Activated CD8-positive, alpha-beta memory T cell treated with anti-CD3 and anti-CD28 coated beads, Interleukin-2, amount 50 U/mL, for 48 hours (primary cell): ENCODE results near the gene PAX2.

ENCODE experiments used
- DNase-seq: peaks from one replicate; pipeline ENCODE4 v3.0.0-alpha.2; 2020

The PAX2 gene

GRCh38 chr10:100760726-100761125 lies 15.3 kb downstream of the PAX2 start:
- no peak for DNase-seq

DNA sequence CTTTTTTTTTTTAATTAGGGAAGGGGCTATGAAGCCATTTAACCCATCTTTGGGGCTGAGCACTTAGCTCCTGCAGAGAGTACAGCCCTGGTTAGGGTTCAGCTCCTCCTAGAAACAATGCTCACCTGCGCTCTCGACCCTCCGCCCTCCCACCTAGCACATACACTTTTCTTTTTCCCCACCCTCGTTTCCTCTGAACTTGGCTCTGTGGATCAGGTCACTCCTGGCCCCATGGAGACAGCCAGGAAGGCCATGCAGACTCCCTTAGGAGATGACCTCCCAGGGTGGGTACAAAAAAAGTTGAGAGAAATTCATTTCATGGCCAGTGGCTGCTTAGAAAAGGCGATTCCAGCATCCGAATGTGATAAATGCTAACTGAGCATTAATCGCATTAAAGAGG lies 15.8 kb downstream of the PAX2 start:
- DNase-seq = no peak

DNA sequence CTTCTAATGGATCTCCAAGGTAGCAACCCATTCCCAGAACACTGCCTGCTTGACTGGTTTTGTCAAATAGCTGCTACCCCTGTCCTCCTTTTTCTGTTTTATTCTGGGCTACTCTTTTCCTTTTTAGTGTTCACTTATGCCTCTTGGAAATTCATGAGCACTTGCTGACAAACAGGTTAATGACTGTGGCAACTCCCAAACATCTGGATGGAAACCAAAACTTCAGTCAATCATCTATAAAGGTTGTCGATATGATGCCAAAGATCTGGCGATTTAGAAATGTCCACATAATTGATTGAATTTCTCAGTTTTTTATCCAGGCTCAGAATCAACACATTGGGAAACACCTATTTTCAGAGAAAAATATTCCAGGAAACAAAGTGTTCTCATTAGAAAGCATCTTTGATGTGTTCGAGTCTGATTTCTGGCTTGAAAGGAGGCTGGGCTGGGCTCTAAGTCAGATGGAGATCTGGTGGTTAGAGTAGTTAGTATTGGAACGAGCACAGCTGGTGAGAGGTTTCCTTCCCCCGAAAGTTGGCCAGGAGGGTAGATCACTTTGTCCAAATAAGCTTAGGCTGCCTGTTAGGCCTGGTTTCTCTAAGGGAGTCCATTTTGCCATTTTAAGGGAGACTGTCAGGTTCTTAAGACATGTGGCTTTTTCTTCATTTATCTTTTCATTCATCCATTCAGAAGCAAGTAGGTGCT lies 17.8 kb downstream of the PAX2 start:
- no peak for DNase-seq

DNA sequence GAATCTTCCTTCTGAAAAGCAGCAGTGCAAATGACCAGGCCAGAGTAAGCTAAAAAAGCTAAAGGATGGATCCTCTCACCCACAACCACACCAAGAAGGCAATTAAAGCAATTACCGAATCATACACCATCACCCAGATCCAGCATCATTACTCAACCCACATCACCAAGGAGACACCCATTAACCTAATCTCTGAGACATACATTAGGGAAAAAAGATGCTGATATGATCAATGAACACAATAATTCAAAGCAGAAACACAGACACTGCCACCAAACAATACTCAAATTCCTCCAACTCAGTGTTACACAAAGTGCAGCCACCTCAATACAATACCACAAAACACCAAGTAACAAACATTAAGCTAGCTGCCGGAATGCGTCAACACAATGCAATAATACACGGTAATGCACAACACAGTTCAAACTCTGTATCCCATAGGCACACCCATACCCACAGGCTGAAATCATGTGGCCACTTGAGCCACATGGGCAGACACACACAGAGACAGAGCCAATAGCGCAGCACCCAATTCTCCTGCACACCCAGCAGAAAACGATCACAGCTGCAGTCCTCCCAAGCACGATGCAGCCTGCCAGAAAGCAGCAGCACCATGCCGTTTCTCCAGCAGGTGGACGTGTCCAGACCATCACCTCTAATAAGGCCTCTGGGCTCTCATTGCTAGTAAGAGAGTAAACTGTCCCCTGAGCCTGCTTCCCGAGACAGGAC lies 21.5 kb downstream of the PAX2 start:
- no peak for DNase-seq

- DNase-seq = no peak
Measured at GRCh38 chr10:100767422-100767775, 22.0 kb downstream of the PAX2 start.

DNA sequence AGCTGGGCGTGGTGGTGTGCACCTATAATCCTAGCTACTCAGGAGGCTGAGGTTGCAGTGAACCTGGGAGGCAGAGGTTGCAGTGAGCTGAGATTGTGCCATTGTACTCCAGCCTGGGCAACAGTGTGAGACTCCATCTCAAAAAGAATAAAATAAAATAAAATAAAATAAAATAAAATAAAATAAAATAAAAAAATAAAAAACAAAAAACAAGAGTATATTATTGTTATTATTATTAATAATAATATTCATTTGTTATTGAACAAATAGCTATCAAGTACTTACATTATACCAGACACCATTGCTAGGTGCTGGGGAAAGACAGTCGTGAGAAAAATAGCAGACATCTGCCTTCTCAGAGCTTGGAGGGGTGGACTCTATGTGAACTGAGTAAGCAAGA lies 24.1 kb downstream of the PAX2 start:
- DNase-seq = no peak

- DNase-seq = no peak
Measured at GRCh38 chr10:100773646-100774045, 28.3 kb downstream of the PAX2 start.

DNA sequence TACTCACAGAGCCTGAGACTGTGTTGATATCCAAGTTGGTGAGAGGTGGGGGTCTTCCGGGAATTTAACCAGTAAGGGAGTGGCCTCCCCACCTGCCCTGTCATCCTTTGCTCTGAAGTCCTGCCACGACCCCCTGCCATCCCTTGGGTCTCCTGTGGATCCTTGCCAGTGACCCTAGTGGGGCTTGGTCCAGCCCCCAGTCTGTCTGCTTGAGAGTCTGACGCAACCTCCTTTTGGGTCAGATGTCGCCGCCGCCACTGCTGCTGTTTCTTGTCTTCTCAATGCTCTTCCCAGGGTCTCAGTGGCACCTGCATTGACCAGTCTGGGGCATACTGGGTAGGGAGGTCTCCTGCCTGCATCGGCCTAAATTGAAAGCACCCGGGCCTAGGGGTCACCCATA lies 28.8 kb downstream of the PAX2 start:
- DNase-seq = no peak

- no peak for DNase-seq
Measured at GRCh38 chr10:100774876-100775275, 29.5 kb downstream of the PAX2 start.

- DNase-seq = no peak
Measured at GRCh38 chr10:100775386-100775785, 30.0 kb downstream of the PAX2 start.

DNA sequence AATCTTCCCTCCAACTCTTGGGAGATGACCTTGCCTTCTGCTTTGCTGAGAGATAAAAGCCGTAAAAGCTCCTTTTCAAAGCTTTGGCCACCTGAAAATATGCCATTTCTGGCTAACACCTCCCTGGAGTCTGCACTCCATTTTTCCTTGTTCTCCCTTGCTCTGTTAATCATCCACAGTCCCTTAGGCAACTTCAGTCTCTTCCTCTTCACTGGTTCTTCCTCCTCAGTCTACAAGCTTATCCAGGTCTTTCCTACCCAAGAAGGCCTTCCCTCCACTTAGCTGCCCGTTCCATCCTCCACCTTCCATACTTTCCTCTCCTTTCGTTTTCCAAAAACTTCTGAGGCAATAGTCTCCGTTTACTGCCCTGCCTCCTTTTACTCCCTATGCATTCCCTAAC lies 30.5 kb downstream of the PAX2 start:
- DNase-seq = no peak

GRCh38 chr10:100776671-100777070 lies 31.3 kb downstream of the PAX2 start:
- DNase-seq = no peak

- DNase-seq = no peak
Measured at GRCh38 chr10:100779329-100779728, 33.9 kb downstream of the PAX2 start.

- DNase-seq = no peak
Measured at GRCh38 chr10:100780324-100780723, 34.9 kb downstream of the PAX2 start.

- DNase-seq = no peak
Measured at GRCh38 chr10:100781145-100781665, 35.8 kb downstream of the PAX2 start.

- DNase-seq = no peak
Measured at GRCh38 chr10:100782461-100783244, 37.3 kb downstream of the PAX2 start.

DNA sequence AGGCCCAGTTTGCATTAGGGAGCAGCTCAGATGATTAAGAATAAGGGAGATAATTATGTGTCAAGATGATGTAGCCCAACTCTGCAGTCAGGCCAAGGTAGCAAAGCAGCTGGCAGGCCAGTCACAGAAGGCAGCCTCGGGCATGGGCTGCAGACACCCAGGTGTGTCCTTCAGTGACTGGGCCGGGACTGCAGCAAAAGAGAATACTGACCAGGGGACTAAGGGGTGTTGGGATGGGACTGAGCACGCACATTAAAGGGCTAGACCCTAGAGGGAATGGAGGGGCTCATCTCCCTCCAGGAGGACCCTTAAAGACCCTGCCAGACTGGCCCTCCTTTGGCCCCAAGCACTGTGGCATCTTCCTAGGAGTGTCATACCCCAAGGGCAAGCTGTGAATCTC lies 38.7 kb downstream of the PAX2 start:
- DNase-seq = no peak

DNA sequence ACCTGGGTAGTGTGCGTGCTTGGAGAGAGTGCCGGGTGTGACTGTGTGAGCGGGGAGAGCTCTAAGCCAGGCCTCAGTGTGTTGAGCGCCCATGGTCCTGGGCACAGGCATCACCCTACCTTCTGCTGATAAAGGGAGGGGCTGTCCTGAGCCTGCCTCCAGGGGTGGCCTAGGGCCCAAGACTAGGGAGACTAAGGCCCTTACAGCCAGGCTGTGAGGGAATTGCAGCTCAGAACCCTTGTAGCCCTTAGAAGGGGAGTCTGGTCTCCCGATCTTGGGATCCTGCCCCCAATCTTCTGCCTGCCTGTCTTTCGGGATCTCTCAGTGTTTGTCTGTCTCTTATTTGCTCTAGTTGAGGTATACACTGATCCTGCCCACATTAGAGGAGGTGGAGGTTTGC lies 41.2 kb downstream of the PAX2 start:
- DNase-seq = no peak

- DNase-seq = no peak
Measured at GRCh38 chr10:100788002-100788903, 42.9 kb downstream of the PAX2 start.

- no peak for DNase-seq
Measured at GRCh38 chr10:100790761-100791208, 45.4 kb downstream of the PAX2 start.

- DNase-seq = no peak
Measured at GRCh38 chr10:100791369-100792058, 46.1 kb downstream of the PAX2 start.

DNA sequence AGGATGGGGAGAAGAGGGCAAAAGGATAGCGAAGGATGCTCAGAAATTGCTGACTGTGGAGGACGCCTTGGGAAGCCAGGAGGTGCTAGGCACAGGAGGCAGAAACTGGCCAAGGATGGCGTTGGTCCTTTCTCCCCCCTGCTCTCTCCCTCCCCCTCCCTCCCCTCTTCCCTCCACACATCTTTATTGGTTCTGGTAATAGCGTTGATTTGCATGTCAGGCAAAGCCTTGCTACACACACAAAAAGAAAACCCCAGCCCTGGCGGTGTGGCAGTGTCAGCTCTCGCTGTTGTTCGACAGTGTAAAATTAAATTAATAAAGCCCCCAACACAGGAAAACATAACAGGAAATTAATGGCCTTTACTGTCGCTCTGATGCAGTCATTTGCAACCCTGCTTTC lies 47.2 kb downstream of the PAX2 start:
- no peak for DNase-seq
